Right renal pelvis (tissue), 4 donors: ENCODE measurements around the gene CNTN5. TPM values are rescaled to one million over a fixed set of nuclear protein-coding genes. Genes with fewer than 3 reads are reported as not detected.

Source experiments
- DNase-seq, 4 donors: peaks; one replicate each; pipeline ENCODE4 v3.0.0-alpha.2; 2013; ENCODE audit warnings: low read depth in 4 of 4, low spot score in 3 of 4, missing footprints in 1 of 4
- polyA plus RNA-seq, 4 donors: library from polyadenylated mRNA; unstranded; fragments of 120-200 nt; gene quantifications; one replicate each; pipeline ENCODE4 v1.2.1, GENCODE V29; 2013; ENCODE audit not compliant: insufficient read length in 4 of 4

CNTN5 gene
- polyA plus RNA-seq, 4 donors, result 15.7 to 23.2 (median 21.5) TPM

DNA sequence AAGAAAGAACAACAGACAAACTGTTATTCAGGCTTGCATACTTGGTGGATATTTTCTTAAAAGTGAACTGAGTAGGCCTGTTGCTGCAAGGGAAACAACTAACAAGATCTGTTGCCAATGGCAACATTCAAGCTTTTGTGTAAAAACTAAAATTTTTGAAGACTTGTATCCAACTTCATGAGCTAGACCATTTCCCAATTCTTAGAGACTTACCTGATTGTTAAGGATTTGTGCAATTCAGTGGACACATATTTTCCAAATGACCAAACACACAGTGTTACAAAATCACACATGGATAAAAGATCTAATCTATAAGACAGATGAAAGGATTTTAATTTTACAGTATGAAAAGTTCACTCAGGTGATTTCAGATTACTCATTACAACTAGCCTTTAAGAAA is 564.1 kb downstream of the CNTN5 start:
- no peak for DNase-seq

- DNase-seq, result no peak
Observed at GRCh38 chr11:99585606-99586005, 564.9 kb downstream of the CNTN5 start.

GRCh38 chr11:99589771-99590170 is 569.0 kb downstream of the CNTN5 start:
- no peak for DNase-seq

GRCh38 chr11:99592266-99592665 is 571.5 kb downstream of the CNTN5 start:
- no peak for DNase-seq

DNA sequence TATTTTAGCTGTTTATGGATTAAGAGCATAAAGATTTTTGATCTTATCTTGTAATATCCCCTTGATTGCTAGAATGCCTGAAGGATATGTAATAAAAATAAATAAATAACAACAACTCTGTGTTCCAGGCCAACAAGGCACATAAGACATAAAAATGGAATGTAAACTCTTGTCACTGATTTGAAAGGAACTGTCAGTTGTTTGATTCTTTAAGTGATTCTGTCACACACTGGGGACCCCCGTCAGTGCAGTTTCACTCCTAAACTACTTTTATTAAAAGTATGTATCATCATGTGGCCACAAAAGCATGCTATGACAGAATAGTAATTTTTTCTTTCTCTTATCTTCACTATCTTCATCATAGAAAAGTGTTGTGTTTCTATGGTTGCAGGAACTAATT is 572.4 kb downstream of the CNTN5 start:
- no peak for DNase-seq

DNA sequence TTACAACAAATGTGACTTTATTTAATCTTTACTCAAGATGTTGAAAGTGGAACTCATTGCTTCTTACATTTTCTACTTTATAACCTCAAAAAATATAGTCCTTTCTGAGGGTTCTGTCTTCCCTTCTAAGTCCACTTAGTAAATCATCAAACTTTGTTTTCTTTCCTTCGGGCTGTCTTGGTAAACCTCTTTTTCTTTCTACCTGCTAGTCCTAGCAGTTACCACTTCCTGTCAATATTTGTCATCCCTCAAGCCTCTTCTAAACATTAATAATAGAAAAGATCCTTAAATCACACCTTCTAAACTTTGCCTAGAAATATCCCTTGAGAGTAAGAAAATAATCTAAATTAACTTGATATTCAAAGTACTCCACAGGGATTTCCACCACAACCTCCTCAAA is 580.4 kb downstream of the CNTN5 start:
- no peak for DNase-seq

GRCh38 chr11:99614352-99614751 is 593.6 kb downstream of the CNTN5 start:
- DNase-seq, result no peak

DNA sequence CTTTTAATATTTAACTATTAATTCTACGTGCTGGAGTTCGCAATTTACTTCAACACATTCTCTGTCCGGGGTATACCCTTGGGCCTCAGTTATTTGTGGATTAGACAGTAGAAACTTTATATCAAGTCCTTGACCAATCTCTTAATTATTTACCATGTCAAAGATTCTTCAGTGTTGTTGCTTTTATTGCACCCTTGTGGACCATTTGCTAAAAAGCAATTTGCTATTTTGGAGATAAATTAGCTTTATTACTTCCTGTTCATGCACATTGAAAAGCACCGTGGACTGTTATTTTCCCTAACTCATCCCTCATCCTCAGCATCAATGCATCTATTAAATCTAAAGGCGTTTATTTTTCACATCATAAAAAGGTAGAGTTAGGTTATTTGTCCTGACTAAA is 609.9 kb downstream of the CNTN5 start:
- no peak for DNase-seq

GRCh38 chr11:99631618-99632017 is 610.9 kb downstream of the CNTN5 start:
- DNase-seq, result no peak

DNA sequence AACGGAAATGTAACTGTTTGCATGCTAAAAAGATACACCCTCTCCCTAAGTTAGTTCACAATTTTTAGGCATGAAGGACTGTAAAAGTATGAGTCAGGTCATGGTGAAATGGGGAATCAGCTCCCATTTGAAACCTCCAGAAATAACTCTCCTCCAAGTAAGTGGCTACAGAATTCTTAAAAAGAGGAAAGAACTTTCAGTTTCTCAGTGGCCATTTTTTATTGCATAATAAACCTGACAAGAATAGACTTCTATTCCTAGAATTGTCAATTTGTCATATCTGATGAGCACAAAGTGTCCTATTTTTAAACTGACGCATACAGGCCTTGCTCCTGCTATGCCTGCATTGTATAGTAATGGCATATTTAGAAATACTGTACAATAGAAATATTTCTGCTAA is 612.2 kb downstream of the CNTN5 start:
- no peak for DNase-seq

- DNase-seq, result no peak
Observed at GRCh38 chr11:99634581-99634980, 613.8 kb downstream of the CNTN5 start.

GRCh38 chr11:99638073-99638553 is 617.4 kb downstream of the CNTN5 start:
- no peak for DNase-seq

- DNase-seq, result no peak
Observed at GRCh38 chr11:99640671-99641070, 619.9 kb downstream of the CNTN5 start.

GRCh38 chr11:99645934-99646333 is 625.2 kb downstream of the CNTN5 start:
- no peak for DNase-seq

- DNase-seq, result no peak
Observed at GRCh38 chr11:99670067-99670676, 649.4 kb downstream of the CNTN5 start.

DNA sequence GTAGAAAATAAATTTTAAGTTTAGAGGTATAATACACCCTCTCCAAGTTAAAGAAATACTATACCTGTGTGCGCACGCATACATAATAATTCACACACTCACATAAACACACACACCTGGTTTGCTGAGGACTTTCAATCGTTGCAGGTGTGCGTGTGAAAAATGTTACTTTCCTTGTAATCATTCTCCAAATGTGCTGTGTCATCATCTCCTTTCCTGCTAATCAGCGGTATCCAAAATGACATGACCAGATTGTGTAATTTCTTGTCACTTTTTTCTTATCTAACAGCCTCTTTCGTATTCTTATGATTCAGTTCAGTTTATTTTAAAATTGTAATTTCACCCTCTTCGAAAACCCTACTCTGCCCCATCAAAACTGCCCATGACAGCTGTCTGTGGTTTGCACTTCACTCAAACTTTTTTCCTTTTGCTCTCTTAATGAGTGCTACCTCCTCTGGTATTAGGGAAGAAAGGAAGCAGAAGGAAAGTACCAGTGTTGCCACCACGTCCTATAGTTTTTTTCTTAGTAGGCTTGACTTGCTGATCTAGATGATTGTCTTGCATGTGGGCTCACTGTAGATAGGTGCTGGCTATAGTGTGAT is 651.2 kb downstream of the CNTN5 start:
- no peak for DNase-seq

GRCh38 chr11:99676292-99676691 is 655.5 kb downstream of the CNTN5 start:
- DNase-seq, result no peak

DNA sequence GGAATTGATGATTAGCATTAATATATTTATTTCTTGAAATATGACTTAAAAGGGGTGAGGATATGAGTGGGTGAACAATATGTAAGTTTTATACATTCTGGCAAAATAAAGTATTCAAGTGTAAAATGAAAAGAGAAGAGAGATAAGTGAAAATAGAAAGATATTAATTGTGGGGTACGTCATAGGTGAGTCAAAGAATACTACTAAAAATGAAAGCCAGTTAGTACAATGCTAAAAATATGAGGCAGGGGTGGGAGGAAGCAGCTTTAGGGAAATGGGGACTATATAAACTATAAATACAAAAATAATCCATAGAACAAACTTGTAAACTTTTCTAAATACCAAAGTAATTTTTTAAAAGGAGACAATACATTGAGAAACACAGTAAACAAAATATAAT is 661.4 kb downstream of the CNTN5 start:
- DNase-seq, result no peak

DNA sequence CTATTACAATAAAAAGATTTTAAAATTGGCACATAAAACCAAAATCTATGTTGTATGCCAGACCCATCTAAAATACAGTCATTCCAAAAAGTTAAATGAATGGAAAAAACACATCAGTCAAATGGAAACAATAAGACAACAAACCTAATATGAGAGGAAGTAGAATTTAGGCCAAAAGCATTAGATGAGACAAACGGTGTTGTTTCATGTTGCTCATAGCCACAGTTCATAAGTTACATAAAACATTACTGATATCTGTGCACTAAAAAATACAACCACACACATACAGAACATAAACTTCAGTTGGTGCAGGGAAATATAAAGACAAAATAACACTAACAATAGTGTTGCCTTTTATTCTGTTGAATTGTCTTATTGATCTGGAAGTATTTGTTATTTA is 661.9 kb downstream of the CNTN5 start:
- no peak for DNase-seq

GRCh38 chr11:99683933-99684332 is 663.2 kb downstream of the CNTN5 start:
- DNase-seq, result no peak

DNA sequence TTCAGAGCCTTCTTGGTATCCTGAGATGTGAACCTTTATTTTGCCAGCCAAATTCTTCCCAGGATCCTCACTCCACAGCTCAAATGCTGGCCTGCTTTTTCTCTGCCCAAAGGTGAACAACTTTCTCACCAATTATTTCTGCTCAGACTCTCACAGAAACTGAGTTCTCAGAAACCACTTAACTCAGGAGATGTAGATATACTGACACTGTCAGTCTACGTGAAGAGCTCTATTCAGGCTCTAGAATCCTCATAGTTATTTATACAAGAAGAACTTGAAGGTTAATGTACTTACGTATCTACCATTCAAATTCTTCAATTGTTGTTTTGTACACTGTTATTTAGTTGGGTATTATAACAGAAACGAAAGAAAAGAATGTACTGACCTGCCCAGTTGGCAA is 666.1 kb downstream of the CNTN5 start:
- DNase-seq, result no peak

- no peak for DNase-seq
Observed at GRCh38 chr11:99687320-99687719, 666.6 kb downstream of the CNTN5 start.
